SK-N-SH treated with all-trans-retinoic acid at 6 μM for 48 hours (cell line): ENCODE measurements around the gene NT5DC1.

Experiments
- ARNTL ChIP-seq: fragments of 450-650 bp; formaldehyde crosslinking; IDR thresholded peaks from 2 replicates; pipeline ENCODE4 v1.5.0; 2020; ENCODE audit warnings: low read depth, mild to moderate bottlenecking, moderate library complexity, borderline replicate concordance
- BACH2 ChIP-seq: fragments of 250-450 bp; sonication (Bioruptor Pico); IDR thresholded peaks from 2 replicates; pipeline ENCODE4 v1.9.0; 2021; ENCODE audit warnings: mild to moderate bottlenecking, borderline replicate concordance
- CREB5 ChIP-seq: fragments of 250-450 bp; sonication (Bioruptor Pico); IDR thresholded peaks from 2 replicates; pipeline ENCODE4 v1.5.1; 2020; ENCODE audit warnings: low read depth, mild to moderate bottlenecking, moderate library complexity
- CSDC2 ChIP-seq: fragments of 250-450 bp; sonication (Bioruptor Pico); IDR thresholded peaks from 2 replicates; pipeline ENCODE4 v1.5.0; 2020; ENCODE audit warnings: mild to moderate bottlenecking, moderate library complexity
- ESRRG ChIP-seq: fragments of 250-450 bp; sonication (Bioruptor Pico); IDR thresholded peaks from 2 replicates; pipeline ENCODE4 v1.6.1; 2021; ENCODE audit warnings: mild to moderate bottlenecking
- RARB ChIP-seq: fragments of 250-450 bp; sonication (Bioruptor Pico); IDR thresholded peaks from 2 replicates; pipeline ENCODE4 v1.8.0; 2021; ENCODE audit warnings: mild to moderate bottlenecking, moderate library complexity
- ZFP3 ChIP-seq: fragments of 250-450 bp; sonication (Bioruptor Pico); IDR thresholded peaks from 2 replicates; pipeline ENCODE4 v1.5.0; 2020; ENCODE audit warnings: mild to moderate bottlenecking, moderate library complexity
- ZNF70 ChIP-seq: fragments of 450-650 bp; formaldehyde crosslinking; IDR thresholded peaks from 2 replicates; pipeline ENCODE4 v1.5.0; 2020; ENCODE audit warnings: mild to moderate bottlenecking, moderate library complexity

GRCh38 chr6:116239856-116240255 is 139.2 kb downstream of the NT5DC1 start:
- no peak for TF ChIP-seq RARB (CRISPR knock-in tag)
- no peak for TF ChIP-seq CREB5 (CRISPR knock-in tag)
- TF ChIP-seq ARNTL = no peak
- TF ChIP-seq BACH2 (CRISPR knock-in tag) = no peak
- TF ChIP-seq ESRRG (CRISPR knock-in tag) = no peak
- no peak for TF ChIP-seq CSDC2 (CRISPR knock-in tag)
- TF ChIP-seq ZFP3 = no peak
- no peak for TF ChIP-seq ZNF70 (CRISPR knock-in tag)
